HepG2 (cell line): ENCODE measurements around the gene SDR39U1. TPM values are rescaled to one million over a fixed set of nuclear protein-coding genes. Genes with fewer than 3 reads are reported as not detected.

ENCODE experiments used
- DZIP1 ChIP-seq: sonication (generic); formaldehyde crosslinking; IDR thresholded peaks from 2 replicates; pipeline ENCODE4 v1.5.0; 2020; ENCODE audit warnings: mild to moderate bottlenecking, missing genetic modification reagents
- HIVEP1 ChIP-seq: sonication (generic); formaldehyde crosslinking; IDR thresholded peaks from 2 replicates; pipeline ENCODE4 v1.4.0; 2020; ENCODE audit warnings: mild to moderate bottlenecking, missing genetic modification reagents
- HMGXB4 ChIP-seq, 2 experiments: sonication (generic) in 1 of 2; formaldehyde crosslinking in 1 of 2; IDR thresholded peaks; 2 replicates each; pipeline versions ENCODE4 v1.4.0 to v1.6.1; 2018 to 2020; ENCODE audit warnings: missing genetic modification reagents in 2 of 2, borderline replicate concordance in 1 of 2, low read depth in 1 of 2, mild to moderate bottlenecking in 1 of 2, missing biosample characterization in 1 of 2
- MBNL3 ChIP-seq: fragments of 250-450 bp; sonication (Bioruptor Pico); conservative IDR thresholded peaks from 2 replicates; pipeline ENCODE4 v1.8.0; 2022; ENCODE audit warnings: mild to moderate bottlenecking, inconsistent platforms
- MIXL1 ChIP-seq: IDR thresholded peaks from 2 replicates; pipeline ENCODE4 v1.6.1; 2016
- NFIC ChIP-seq: IDR thresholded peaks from 2 replicates; pipeline ENCODE4 v1.6.1; 2012; ENCODE audit warnings: mild to moderate bottlenecking, low read length, inconsistent platforms
- RAD21 ChIP-seq: fragments of 450-650 bp; formaldehyde crosslinking; IDR thresholded peaks from 2 replicates; pipeline ENCODE4 v1.5.0; 2020; ENCODE audit warnings: mild to moderate bottlenecking
- RFX5 ChIP-seq: IDR thresholded peaks from 2 replicates; pipeline ENCODE4 v1.6.1; 2011; ENCODE audit warnings: low read depth, low read length, improper control_type of control experiment
- RNF2 ChIP-seq: fragments of 450-650 bp; conservative IDR thresholded peaks from 2 replicates; pipeline ENCODE4 v1.6.1; 2016; ENCODE audit warnings: low read depth
- SRY ChIP-seq: sonication (generic); formaldehyde crosslinking; IDR thresholded peaks from 2 replicates; pipeline ENCODE4 v1.8.0; 2022; ENCODE audit warnings: mild to moderate bottlenecking, missing genetic modification reagents
- STAG1 ChIP-seq: sonication (generic); formaldehyde crosslinking; IDR thresholded peaks from 2 replicates; pipeline ENCODE4 v1.4.0; 2020; ENCODE audit warnings: missing genetic modification reagents
- STAT5B ChIP-seq: sonication (generic); formaldehyde crosslinking; IDR thresholded peaks from 2 replicates; pipeline ENCODE4 v1.4.0; 2020; ENCODE audit warnings: missing genetic modification reagents
- TBX2 ChIP-seq: sonication (generic); formaldehyde crosslinking; IDR thresholded peaks from 2 replicates; pipeline ENCODE4 v1.5.0; 2020; ENCODE audit warnings: missing genetic modification reagents, mild to moderate bottlenecking, borderline replicate concordance
- TEAD2 ChIP-seq: sonication (generic); formaldehyde crosslinking; IDR thresholded peaks from 2 replicates; pipeline ENCODE4 v1.9.0; 2021; ENCODE audit warnings: missing genetic modification reagents
- TOPORS ChIP-seq: sonication (generic); formaldehyde crosslinking; IDR thresholded peaks from 2 replicates; pipeline ENCODE4 v1.8.0; 2023; ENCODE audit warnings: mild to moderate bottlenecking, missing genetic modification reagents
- ZNF124 ChIP-seq: sonication (generic); formaldehyde crosslinking; IDR thresholded peaks from 2 replicates; pipeline ENCODE4 v1.4.0; 2020; ENCODE audit warnings: missing genetic modification reagents
- ZNF205 ChIP-seq: IDR thresholded peaks from 2 replicates; pipeline ENCODE4 v1.6.1; 2018; ENCODE audit warnings: missing biosample characterization, missing genetic modification reagents
- ZNF547 ChIP-seq: sonication (generic); formaldehyde crosslinking; IDR thresholded peaks from 2 replicates; pipeline ENCODE4 v1.5.1; 2020; ENCODE audit warnings: mild to moderate bottlenecking, missing genetic modification reagents
- ZNF558 ChIP-seq: sonication (generic); formaldehyde crosslinking; IDR thresholded peaks from 2 replicates; pipeline ENCODE4 v1.9.0; 2022; ENCODE audit warnings: mild to moderate bottlenecking, missing genetic modification reagents, borderline replicate concordance
- ZNF567 ChIP-seq: sonication (generic); formaldehyde crosslinking; IDR thresholded peaks from 2 replicates; pipeline ENCODE4 v1.8.1; 2023; ENCODE audit warnings: mild to moderate bottlenecking, missing genetic modification reagents, borderline replicate concordance
- ZNF75D ChIP-seq: sonication (generic); formaldehyde crosslinking; IDR thresholded peaks from 2 replicates; pipeline ENCODE4 v1.8.1; 2023; ENCODE audit warnings: missing genetic modification reagents, mild to moderate bottlenecking, borderline replicate concordance
- ZNF800 ChIP-seq: sonication (generic); formaldehyde crosslinking; IDR thresholded peaks from 2 replicates; pipeline ENCODE4 v1.4.0; 2020; ENCODE audit warnings: missing genetic modification reagents
- polyA plus RNA-seq, 8 experiments: library from polyadenylated mRNA; depleted of rRNA in 3 of 8; stranded (reverse) in 7 of 8; unstranded in 1 of 8; fragments of >200 nt; fragmentation: Illumina TruSeq in 4 of 8; extraction: Trizol in 4 of 8; gene quantifications; 2 replicates each; pipeline versions ENCODE4 v1.2.1 to v1.2.3, GENCODE V29; 2011 to 2016; ENCODE audit warnings: low read depth in 4 of 8, missing spikeins in 1 of 8, mixed read lengths in 1 of 8; ENCODE audit not compliant: insufficient read depth in 1 of 8
- total RNA-seq, 5 experiments: library from RNA; depleted of rRNA; stranded (reverse); fragments of >200 nt; fragmentation: Illumina TruSeq; extraction: Trizol; gene quantifications; 2 replicates each; pipeline ENCODE4 v1.2.3, GENCODE V29; 2016; ENCODE audit warnings: low read depth in 1 of 5

Gene SDR39U1
- total and polyA plus RNA-seq, 2 of the 13 experiments (the other 11 are each of a cell fraction or from before 2014, with no cell fraction given): 34.4 to 129 TPM

GRCh38 chr14:24411443-24412389 is 30.9 kb downstream of the SDR39U1 start (continued):
- TF ChIP-seq STAT5B (CRISPR knock-in tag): no peak
- TF ChIP-seq HIVEP1: 0 out of 2 replicates have a peak, but pooled peaks have one; percentile 28
- peak; percentile 83 for TF ChIP-seq RAD21
- TF ChIP-seq RFX5: no peak
- 0 out of 2 replicates have a peak, but pooled peaks have one; percentile 34 for TF ChIP-seq ZNF558 (CRISPR knock-in tag)
- TF ChIP-seq ZNF567 (CRISPR knock-in tag): no peak
- TF ChIP-seq DZIP1 (CRISPR knock-in tag): peak; percentile 83; the same call in 1 of the 2 replicates
- TF ChIP-seq RNF2: no peak
- 0 out of 2 replicates have a peak, but pooled peaks have one; percentile 55 for TF ChIP-seq MBNL3
- peak; percentile 59; the same call in 1 of the 2 replicates for TF ChIP-seq ZNF205 (CRISPR knock-in tag)
- no peak for TF ChIP-seq TEAD2 (CRISPR knock-in tag)
- peak; percentile 19; the same call in 1 of the 2 replicates for TF ChIP-seq ZNF547
- TF ChIP-seq ZNF800: no peak
- TF ChIP-seq NFIC: no peak
- 0 out of 2 replicates have a peak, but pooled peaks have one; percentile 21 for TF ChIP-seq MIXL1 (CRISPR knock-in tag)
- TF ChIP-seq STAG1 (CRISPR knock-in tag): peak; percentile 86
- no peak for TF ChIP-seq TOPORS (CRISPR knock-in tag)
- peak; percentile 73; the same call in 1 of the 2 replicates for TF ChIP-seq ZNF124 (CRISPR knock-in tag)
- TF ChIP-seq SRY: 0 out of 2 replicates have a peak, but pooled peaks have one; percentile 26
- no peak for TF ChIP-seq TBX2
- peak in 1 of 2 experiments; percentile 55; a peak in 1 of 4 replicates for TF ChIP-seq HMGXB4 (CRISPR knock-in tag; IDR thresholded peaks at IDR 0.05; ENCODE audit: borderline replicate concordance in 1 of 2, low read depth in 1 of 2)
- peak; percentile 68; the same call in 1 of the 2 replicates for TF ChIP-seq ZNF75D (CRISPR knock-in tag)
